Measurements from ENCODE around the gene APAF1.
"Not testable (repeated sequence)": the region's sequence is repeated elsewhere in the genome, so short reads cannot be mapped to it uniquely, and the experiment has no call there.

APAF1 gene

DNA sequence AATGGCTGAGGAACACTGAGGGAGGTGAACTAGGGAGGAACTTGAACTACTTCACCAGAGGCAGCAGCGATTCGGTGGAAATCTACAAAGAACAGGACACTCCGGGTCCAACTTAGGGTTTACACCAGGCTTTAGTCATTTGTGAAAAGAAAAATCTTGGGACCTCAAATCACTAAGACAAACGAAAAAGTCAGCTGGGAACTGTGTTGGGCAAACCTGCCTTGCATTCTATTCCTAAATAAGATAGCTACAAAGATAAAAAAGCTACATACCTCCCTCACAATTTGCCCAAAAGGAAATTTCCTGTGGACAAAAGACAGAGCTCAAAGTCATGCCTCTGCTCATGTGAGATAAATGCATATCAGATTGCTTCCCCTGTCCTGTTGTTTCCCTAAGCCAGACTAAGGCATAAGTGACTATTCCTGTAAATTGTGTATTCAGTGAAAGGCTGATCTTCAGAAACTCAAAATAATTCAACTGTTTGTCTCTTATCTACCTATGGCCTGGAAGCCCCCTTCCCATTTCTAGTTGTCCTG lies 106.6 kb downstream of the APAF1 start:
- in situ Hi-C loops (cut with MboI; ENCODE audit: low pct_unique_long_range_greater_than_20kb, low sequenced_read_pairs, unreplicated experiment): no loop called here
- no peak for DNase-seq (ENCODE audit: low spot score)
- no peak for TF ChIP-seq CTCF (IDR thresholded peaks at IDR 0.05; ENCODE audit: extremely low read depth, insufficient read depth, missing control alignments)

DNA sequence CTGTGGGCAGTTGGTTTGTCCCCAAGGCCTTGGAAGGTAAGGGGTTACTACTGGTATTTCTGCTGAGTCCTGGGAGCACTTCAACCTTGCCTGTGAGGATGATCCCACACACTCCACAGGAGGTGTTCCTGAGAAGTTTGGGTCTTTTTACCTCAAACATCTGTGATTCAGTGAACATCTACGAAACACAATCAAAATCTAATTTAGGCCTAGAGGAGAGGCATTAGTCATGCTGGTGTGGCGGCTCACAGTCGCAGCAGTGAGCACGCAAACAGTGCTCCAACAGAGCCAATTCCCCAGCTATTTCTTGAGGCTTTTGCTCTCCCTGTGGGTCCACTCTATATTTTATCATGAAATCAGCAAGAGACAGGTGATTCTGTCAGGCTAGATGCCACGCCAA lies 107.6 kb downstream of the APAF1 start:
- no peak for DNase-seq (ENCODE audit: low spot score)
- TF ChIP-seq CTCF (IDR thresholded peaks at IDR 0.05; ENCODE audit: extremely low read depth, insufficient read depth, missing control alignments): no peak
- in situ Hi-C loops (cut with MboI; ENCODE audit: low pct_unique_long_range_greater_than_20kb, low sequenced_read_pairs, unreplicated experiment): no loop called here

DNA sequence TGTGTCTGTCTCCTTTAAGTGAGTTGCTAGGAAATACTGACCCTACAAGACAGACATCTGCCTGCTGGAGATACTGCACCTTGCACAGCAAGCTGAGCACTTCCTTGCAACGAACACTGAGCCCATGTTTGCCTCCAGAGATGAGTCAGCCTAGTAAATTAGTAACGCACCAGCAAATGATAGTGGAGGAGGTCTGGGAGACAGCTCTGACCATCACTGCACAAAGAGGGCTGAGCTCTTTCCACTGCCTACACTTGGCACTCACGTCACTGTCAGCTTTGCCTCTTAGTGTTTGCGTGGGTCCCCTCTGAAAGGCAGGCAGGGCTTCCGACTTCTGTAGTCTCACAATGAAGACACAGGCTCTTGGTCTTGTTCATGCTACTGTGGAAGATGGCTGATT lies 109.0 kb downstream of the APAF1 start:
- peak; percentile 83 for DNase-seq (ENCODE audit: low spot score)
- in situ Hi-C loops (cut with MboI; ENCODE audit: low pct_unique_long_range_greater_than_20kb, low sequenced_read_pairs, unreplicated experiment): no loop called here
- TF ChIP-seq CTCF (IDR thresholded peaks at IDR 0.05; ENCODE audit: extremely low read depth, insufficient read depth, missing control alignments): no peak

- DNase-seq (ENCODE audit: low spot score); in situ Hi-C loops (cut with MboI; ENCODE audit: low pct_unique_long_range_greater_than_20kb, low sequenced_read_pairs, unreplicated experiment): not testable (repeated sequence)
These were observed 110.8 kb downstream of the APAF1 start for GRCh38 chr12:98755855-98756254.

GRCh38 chr12:98757455-98757854 lies 112.4 kb downstream of the APAF1 start:
- TF ChIP-seq CTCF (IDR thresholded peaks at IDR 0.05; ENCODE audit: extremely low read depth, insufficient read depth, missing control alignments): no peak
- in situ Hi-C loops (cut with MboI; ENCODE audit: low pct_unique_long_range_greater_than_20kb, low sequenced_read_pairs, unreplicated experiment): no loop called here
- no peak for DNase-seq (ENCODE audit: low spot score)

DNA sequence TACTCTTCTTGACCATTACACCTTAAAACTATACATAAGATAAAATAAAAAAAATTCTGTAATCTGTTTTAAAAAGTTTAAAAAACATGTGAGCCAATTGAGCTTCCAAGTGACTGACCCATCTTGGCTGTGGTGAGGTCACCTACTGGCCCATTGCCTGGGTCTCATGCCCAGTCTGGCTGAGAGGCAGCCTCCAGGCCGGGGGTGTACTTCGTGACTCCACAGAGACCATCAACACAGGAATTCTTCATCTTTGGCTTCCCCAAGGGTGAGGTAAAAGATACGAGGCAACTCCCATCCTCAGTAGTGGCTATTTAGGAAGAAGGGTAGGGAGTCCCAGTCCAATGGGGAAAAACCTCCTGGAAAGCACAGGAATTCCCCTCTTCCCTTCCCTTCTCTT lies 113.2 kb downstream of the APAF1 start:
- no peak for TF ChIP-seq CTCF (IDR thresholded peaks at IDR 0.05; ENCODE audit: extremely low read depth, insufficient read depth, missing control alignments)
- DNase-seq (ENCODE audit: low spot score): no peak
- in situ Hi-C loops (cut with MboI; ENCODE audit: low pct_unique_long_range_greater_than_20kb, low sequenced_read_pairs, unreplicated experiment): no loop called here

- no peak for TF ChIP-seq CTCF (IDR thresholded peaks at IDR 0.05; ENCODE audit: extremely low read depth, insufficient read depth, missing control alignments)
These were observed 118.6 kb downstream of the APAF1 start for GRCh38 chr12:98763656-98764055.

More at GRCh38 chr12:98763656-98764055, 118.6 kb downstream of the APAF1 start:
- no peak for DNase-seq (ENCODE audit: low spot score)
- in situ Hi-C loops (cut with MboI; ENCODE audit: low pct_unique_long_range_greater_than_20kb, low sequenced_read_pairs, unreplicated experiment): no loop called here

All from GM13977 (cell line).